Dedifferentiated amniotic fluid mesenchymal stem cell (primary cell): ENCODE data around the gene UQCC5.

Experiments
- DNase-seq: peaks from one replicate; pipeline ENCODE4 v3.0.0-alpha.2; 2016; ENCODE audit errors: extremely low spot score

Gene UQCC5

DNA sequence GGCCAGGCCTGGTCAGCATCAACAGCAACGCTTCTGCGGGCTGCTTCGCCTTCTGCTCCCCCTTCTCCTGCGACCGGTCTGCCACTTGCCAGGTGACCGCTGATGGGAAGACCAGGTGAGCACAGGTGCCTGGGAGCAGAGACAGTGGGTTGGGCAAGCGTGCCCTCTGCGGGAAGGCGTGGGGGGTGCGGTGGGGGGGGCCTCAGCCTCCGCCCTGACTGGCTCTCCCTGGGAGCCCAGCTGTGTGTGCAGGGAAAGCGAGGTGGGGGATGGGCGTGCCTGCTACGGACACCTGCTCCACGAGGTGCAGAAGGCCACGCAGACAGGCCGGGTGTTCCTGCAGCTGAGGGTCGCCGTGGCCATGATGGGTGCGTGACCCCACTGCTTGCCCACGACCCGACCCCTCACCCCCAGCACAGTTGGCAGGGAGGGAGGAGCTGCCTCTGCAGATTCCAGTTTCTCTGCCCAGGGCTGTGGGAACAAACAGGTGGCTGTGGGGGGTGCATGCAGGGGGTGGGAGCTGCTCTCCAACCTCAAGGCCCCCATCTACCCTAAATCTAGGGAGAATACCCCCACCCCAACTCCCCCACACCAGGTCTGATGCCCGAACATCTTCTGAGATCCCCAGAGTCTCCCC lies 32.5 kb upstream of the UQCC5 start:
- no peak for DNase-seq

DNA sequence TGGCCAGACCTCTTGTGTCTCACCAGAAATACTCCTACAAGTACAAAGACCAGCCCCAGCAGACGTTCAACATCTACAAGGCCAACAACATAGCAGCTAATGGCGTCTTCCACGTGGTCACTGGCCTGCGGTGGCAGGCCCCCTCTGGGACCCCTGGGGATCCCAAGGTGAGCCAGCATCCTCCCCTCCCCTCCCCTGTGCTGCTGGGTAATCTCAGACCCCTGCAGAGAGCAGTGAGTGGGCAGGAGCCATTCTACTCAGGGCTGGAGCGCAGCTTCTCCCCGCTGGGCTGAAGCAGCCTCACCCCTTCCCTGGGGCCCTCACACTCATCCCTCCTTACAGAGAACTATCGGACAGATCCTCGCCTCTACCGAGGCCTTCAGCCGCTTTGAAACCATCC lies 31.4 kb upstream of the UQCC5 start:
- DNase-seq, result no peak

DNA sequence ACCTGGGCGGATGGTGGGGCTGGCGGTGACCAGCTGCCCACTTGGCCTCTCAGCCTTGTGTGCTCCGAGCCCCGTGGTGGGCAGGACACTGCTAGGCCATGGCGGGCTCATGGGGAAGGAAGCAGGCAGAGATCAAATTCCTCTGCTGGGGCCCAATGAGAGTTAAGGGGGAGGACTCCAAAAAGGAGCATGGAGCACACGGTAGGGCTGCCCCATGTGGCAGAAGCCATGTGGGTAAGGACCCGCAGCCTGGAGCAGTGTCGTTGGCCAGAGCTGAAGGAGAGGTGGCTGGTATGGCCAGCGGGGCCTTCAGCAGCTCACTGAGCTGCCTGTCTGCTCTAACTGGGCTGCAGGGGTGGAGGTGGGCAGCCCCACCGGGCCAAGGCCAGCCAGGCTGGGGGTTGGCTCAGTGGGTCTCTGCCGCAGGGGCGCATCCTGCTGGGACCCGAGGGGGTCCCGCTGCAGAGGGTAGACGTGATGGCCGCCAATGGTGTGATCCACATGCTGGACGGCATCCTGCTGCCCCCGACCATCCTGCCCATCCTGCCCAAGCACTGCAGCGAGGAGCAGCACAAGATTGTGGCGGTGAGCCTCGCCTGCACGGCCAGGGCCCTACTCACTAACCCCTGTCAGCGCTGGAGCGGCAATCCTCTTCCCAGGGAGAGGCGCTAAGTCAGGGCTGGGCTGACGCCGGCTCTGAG lies 30.0 kb upstream of the UQCC5 start:
- DNase-seq, result no peak

DNA sequence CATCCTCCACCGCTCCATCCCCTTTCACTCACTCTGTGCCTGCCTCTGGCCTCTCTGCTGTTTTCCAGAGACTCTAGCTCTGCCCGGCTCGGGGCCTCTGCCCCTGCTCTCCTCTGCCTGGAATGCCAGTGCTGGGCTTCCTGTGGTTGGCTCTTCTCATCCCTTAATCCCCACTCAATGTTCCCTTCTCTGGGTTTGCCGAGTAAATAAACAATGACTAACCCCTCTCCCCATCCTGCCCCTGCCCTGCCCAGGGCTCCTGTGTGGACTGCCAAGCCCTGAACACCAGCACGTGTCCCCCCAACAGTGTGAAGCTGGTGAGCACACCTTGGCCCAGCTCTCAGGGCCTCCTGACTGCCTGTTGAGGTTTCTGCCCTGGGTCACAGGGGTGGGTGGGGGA lies 29.0 kb upstream of the UQCC5 start:
- DNase-seq, result peak; percentile 78

DNA sequence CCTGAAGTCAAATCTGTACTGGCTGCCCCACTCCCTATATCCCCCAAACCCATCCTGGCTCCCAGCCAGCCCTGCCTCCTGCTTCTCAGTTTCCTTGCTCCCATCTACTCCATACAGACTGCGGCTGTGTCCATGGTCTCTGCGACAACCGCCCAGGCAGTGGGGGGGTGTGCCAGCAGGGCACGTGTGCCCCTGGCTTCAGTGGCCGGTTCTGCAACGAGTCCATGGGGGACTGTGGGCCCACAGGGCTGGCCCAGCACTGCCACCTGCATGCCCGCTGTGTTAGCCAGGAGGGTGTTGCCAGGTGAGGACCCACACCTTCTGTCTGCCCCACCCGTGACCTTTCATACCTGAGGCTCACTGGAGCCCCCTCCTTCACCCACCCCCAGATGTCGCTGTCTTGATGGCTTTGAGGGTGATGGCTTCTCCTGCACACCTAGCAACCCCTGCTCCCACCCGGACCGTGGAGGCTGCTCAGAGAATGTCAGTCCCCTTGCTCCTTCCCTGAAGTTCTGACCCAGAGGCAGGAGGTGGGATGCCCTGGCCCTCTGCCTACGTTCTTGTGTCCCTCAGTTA lies 26.6 kb upstream of the UQCC5 start:
- no peak for DNase-seq

DNA sequence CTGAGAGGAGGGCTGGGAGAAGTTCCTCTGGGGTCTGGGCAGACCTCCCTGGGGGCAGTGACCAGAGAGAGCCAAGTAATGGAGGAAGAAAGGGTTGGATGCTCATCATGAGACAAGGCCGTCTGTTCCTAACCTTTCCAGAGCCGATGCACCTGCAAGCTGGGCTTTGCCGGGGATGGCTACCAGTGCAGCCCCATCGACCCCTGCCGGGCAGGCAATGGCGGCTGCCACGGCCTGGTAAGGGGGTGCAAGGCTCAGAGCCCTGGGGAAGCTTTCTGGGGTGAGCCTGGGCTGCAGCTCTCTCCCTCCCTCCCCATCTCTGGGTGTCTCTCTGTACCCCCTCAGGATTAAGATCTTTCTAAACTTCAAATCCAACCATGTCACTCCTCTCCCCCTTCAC lies 24.9 kb upstream of the UQCC5 start:
- no peak for DNase-seq

DNA sequence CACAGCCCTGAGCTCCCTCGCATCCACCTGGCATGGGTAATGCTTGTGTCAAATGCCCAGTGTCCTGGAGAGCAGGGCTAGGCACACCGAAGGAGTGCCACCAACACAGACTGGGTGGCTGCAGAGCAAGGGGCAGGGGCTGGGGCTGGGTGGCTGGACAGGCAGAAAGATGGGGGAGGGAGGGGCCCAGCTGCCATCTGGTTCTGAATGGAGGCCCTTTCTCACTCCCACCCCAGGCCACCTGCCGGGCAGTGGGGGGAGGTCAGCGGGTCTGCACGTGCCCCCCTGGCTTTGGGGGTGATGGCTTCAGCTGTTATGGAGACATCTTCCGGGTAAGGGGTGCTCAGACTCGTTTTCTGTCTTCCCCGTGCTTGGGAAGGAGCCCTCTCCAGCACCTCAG lies 24.3 kb upstream of the UQCC5 start:
- DNase-seq, result no peak

DNA sequence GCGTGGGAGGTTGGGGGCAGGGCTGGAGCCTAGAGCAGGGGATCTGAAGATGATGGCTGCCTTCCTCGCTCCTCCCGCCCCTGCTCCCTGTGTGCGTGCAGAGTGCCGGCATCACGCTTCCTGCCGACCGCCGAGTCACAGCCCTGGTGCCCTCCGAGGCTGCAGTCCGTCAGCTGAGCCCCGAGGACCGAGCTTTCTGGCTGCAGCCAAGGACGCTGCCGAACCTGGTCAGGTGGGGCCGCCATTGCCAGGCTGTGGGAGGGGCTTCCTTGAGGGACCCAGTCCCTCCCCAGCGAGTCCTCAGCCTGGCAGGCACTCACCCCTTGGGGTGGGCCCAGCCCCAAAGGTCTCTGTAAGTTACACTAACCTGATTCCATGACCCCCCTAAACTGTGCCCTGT lies 23.7 kb upstream of the UQCC5 start:
- no peak for DNase-seq

DNA sequence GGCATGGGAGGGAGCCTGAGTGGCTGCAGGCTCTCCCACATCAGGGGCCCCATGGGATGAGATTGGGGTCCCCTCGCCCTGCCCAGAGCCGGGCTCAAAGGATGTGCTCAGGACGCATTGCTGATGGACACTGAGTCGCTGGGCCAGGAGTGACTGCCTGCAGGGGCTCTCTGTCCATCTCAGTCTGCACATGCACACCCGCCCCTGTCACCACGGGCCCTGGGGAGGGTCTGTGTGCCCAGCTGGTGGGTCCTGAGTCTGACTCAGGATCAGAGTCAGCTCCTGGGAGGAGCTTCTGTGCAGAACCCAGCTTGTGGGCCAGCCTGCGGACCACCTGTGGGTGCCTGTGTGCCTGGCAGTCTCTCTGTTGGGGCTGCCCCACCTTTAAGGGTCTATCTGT lies 23.1 kb upstream of the UQCC5 start:
- no peak for DNase-seq

DNA sequence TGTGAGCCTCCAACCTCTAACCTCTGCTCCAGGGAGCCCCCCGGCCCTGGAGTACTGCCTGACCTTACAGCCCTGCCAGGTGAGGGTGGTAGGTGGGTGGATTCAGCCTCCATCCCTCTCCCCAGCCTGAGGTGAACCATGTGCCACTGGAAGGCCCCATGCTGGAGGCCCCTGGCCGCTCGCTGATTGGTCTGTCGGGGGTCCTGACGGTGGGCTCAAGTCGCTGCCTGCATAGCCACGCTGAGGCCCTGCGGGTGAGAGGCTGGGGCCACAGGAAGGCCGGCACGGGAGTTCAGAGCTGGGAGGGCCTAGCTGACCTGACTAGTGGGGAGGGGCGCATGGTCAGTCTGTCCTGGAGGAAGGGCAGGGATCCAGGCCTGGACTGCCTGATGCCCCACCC lies 21.8 kb upstream of the UQCC5 start:
- no peak for DNase-seq

DNA sequence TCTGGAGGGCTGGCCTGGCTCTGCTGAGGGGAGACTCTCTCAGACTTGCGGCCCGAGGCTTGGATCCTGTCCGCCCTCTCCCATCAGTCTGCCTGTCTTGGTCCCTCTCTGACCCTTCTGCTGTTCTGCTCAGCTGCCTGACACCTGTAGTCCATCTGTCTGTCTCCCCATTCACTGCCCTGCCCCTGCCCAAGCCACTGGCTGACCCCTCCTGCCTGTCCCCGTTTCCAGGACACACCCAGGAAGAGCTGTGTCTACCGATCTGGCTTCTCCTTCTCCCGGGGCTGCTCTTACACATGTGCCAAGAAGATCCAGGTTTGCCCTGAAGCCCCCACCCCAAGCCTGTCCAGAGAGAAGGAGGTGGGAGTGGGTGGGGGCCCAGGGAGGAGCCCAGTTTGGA lies 21.2 kb upstream of the UQCC5 start:
- DNase-seq, result no peak

DNA sequence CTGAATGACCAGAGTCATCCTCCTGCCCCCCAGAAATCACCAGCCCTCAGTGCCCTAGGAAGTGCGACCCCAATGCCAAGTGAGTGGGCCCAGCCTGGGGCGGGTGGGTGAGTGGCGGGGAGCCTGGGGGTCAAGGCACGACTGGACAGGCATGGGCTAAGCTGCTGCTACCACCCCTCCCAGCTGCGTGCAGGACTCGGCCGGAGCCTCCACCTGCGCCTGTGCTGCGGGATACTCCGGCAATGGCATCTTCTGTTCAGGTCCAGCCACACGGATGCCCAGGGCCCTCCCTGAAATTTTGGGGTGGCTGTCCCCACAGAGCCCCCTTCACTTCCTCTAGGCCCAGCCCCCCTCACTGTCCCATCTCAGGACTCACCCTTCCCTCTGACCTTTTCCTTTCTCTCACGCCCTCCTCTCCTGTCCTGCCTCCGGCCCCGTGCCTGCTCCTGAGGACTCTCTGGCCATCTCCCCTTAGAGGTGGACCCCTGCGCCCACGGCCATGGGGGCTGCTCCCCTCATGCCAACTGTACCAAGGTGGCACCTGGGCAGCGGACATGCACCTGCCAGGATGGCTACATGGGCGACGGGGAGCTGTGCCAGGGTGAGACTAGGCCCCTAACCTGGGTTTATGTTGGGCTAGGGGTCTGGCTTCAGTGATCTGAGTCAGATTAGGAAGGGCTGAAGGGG lies 19.8 kb upstream of the UQCC5 start:
- DNase-seq, result no peak

DNA sequence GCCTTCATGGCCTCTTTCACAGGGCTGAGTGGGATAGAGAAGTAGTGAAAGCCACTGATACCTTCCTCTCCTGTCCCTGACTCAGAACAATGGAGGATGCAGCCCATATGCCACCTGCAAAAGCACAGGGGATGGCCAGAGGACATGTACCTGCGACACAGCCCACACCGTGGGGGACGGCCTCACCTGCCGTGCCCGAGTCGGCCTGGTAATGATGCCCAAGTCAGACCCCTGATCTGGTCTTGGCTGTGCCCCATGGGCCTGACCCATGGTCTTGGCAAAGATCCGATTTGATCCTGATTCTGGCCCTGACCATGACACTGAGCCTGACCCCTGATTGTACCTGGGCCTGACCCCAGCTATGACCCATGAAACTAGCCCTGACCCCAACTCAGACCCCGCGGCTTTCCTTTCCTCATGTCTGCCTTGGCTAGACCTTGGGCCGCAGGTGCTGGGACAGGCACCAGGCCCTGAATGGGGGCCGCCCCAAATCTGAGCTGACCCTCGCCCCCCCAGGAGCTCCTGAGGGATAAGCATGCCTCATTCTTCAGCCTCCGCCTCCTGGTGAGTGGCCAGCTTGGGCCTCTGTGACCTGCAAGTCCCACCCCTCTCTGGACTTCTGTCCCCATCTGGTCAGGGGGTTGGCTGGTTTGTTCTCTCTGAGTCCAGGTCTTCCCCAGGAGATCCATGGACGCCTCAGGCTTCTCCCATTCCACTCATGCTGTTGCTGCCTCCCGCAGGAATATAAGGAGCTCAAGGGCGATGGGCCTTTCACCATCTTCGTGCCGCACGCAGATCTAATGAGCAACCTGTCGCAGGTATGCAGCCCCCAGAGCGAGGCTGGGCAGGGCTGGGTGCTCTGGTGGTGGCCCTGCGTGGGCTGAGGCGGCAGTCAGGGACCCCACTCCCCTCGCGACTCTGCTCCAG lies 18.3 kb upstream of the UQCC5 start:
- DNase-seq, result no peak

DNA sequence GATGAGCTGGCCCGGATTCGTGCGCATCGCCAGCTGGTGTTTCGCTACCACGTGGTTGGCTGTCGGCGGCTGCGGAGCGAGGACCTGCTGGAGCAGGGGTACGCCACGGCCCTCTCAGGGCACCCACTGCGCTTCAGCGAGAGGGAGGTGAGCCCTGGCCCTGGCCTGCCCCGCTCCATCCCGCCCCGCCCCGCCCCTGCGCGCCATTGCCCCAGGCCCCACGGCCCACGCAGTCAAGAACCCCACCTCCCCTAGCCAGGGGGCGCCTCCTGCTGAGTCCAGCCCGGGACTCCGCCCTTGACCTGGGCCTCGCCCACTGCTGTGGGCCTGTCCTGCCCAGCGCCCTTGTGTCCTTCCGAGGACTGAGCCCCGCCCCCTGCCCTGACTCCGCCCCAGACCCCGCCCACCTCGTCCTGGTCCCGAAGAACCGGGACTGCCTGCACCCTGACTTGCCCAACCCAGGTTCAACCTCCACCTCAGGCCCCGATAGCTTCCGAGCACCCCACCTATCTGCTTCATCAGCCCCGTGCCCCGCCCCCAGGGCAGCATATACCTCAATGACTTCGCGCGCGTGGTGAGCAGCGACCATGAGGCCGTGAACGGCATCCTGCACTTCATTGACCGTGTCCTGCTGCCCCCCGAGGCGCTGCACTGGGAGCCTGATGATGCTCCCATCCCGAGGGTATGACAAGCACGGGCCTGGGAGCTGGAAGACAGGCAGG lies 17.5 kb upstream of the UQCC5 start:
- no peak for DNase-seq

DNA sequence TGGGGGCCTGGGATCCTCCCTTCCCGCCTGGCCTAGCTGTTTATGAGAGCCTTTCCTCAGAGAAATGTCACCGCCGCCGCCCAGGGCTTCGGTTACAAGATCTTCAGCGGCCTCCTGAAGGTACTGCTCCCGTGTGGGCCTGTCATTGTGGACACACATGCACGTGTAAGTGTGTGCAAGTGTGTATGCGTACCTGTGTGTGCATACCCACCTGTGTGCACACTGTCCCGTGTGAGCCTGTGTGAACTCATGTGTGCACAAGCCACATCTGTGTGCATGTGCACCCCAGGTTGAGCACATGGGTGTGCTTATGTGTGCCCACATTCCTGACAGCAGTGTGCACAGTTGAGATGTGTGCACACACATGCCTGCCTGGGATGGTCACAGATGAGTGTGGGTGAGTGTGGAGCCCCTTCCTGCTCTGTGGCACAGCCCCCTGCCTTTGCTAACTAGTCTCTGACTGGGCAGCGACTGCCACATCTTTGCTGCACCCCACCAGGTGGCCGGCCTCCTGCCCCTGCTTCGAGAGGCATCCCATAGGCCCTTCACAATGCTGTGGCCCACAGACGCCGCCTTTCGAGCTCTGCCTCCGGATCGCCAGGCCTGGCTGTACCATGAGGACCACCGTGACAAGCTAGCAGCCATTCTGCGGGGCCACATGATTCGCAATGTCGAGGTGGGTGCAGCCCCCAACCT lies 16.8 kb upstream of the UQCC5 start:
- DNase-seq, result no peak

DNA sequence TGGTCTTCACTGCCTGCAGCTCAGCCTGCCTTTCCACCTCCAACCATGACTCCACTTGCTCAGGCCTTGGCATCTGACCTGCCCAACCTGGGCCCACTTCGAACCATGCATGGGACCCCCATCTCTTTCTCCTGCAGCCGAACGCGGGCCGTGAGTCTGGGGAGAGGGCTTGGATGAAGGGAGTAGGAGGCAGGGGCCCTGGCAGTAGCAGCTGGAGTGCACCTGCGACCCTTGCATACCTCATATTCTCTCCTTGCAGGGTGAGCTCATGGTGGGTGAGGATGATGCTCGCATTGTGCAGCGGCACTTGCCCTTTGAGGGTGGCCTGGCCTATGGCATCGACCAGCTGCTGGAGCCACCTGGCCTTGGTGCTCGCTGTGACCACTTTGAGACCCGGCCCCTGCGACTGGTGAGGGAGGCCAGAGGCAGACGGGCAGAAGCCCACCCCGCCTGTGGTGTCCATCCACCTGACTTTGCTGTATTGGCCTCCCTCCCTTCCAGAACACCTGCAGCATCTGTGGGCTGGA lies 16.2 kb upstream of the UQCC5 start:
- DNase-seq, result no peak

DNA sequence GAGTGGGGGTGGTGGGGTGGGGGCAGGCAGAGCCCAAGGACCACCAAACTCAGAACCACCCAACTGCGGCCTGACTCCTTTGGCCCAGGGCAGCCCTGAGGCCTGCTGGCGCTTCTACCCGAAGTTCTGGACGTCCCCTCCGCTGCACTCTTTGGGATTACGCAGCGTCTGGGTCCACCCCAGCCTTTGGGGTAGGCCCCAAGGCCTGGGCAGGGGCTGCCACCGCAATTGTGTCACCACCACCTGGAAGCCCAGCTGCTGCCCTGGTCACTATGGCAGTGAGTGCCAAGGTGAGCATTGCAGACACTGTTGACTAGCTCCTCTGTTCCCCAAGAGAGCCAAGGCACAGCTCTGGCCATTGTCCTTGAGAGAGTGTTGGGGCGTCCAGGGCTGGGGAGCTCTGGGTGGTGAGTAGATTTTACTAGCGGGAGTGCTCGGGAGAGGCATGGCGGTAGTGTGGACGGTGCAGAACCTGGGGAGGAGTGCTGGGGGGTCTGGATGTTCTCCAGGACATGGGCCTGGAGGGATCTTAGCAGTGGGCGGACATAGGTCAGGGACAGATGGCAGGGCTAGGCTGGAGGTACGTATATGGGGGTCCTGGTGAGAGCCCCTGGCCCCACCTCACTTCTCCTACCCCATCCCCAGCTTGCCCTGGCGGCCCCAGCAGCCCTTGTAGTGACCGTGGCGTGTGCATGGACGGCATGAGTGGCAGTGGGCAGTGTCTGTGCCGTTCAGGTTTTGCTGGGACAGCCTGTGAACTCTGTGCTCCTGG lies 15.5 kb upstream of the UQCC5 start:
- DNase-seq, result no peak

DNA sequence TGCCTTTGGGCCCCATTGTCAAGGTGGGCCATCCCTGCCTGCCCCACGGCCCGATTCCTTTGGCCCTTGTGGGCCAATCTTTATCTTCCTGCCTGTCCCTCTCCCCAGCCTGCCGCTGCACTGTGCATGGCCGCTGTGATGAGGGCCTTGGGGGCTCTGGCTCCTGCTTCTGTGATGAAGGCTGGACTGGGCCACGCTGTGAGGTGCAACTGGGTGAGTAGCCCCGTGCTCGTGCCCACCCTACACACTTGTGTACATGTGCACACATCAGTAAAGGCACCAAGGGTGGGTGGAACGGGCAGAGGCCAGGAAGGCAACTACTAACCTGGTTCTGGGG lies 14.9 kb upstream of the UQCC5 start:
- no peak for DNase-seq

DNA sequence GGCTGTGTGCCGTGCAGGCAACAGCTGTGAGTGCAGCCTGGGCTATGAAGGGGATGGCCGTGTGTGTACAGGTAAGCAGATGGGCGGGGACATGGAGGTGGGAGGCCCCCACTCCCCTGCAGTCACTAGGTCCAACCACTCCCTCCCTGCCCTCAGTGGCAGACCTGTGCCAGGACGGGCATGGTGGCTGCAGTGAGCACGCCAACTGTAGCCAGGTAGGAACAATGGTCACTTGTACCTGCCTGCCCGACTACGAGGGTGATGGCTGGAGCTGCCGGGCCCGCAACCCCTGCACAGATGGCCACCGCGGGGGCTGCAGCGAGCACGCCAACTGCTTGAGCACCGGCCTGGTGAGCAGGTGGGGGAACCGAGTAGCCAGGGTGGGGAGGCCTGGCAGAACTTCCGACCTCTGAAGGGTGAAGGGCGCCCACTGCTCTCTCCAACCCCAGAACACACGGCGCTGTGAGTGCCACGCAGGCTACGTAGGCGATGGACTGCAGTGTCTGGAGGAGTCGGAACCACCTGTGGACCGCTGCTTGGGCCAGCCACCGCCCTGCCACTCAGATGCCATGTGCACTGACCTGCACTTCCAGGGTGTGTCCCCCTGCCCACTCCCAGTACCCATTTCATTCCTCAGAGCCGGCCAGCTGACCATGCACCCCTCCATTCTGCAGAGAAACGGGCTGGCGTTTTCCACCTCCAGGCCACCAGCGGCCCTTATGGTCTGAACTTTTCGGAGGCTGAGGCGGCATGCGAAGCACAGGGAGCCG lies 14.3 kb upstream of the UQCC5 start:
- DNase-seq, result no peak
